UCSD-AML1 (cell line): ENCODE data around the gene SMARCAL1.

Experiments
- DNase-seq: peaks from one replicate; lab custom pipeline; 2025; ENCODE audit not compliant: unreplicated experiment; lab: John Stamatoyannopoulos, UW

SMARCAL1 gene

GRCh38 chr2:216474925-216475670 is 62.8 kb downstream of the SMARCAL1 start:
- DNase-seq: peak; percentile 82

GRCh38 chr2:216475767-216476166 is 63.5 kb downstream of the SMARCAL1 start:
- DNase-seq: no peak

GRCh38 chr2:216477283-216478035 is 65.2 kb downstream of the SMARCAL1 start:
- no peak for DNase-seq

- DNase-seq: no peak
These were observed 65.9 kb downstream of the SMARCAL1 start for GRCh38 chr2:216478151-216478550.

- no peak for DNase-seq
These were observed 66.5 kb downstream of the SMARCAL1 start for GRCh38 chr2:216478791-216479190.

- no peak for DNase-seq
These were observed 67.9 kb downstream of the SMARCAL1 start for GRCh38 chr2:216480221-216480620.

GRCh38 chr2:216482640-216483039 is 70.4 kb downstream of the SMARCAL1 start:
- DNase-seq: no peak

GRCh38 chr2:216485237-216485636 is 73.0 kb downstream of the SMARCAL1 start:
- no peak for DNase-seq

GRCh38 chr2:216485745-216486144 is 73.5 kb downstream of the SMARCAL1 start:
- DNase-seq: no peak

- no peak for DNase-seq
These were observed 74.0 kb downstream of the SMARCAL1 start for GRCh38 chr2:216486271-216486670.

- DNase-seq: peak; percentile 72
These were observed 74.4 kb downstream of the SMARCAL1 start for GRCh38 chr2:216486708-216487107.

- DNase-seq: no peak
These were observed 77.8 kb downstream of the SMARCAL1 start for GRCh38 chr2:216490061-216490460.

- DNase-seq: no peak
These were observed 79.7 kb downstream of the SMARCAL1 start for GRCh38 chr2:216491793-216492596.

- no peak for DNase-seq
These were observed 80.5 kb downstream of the SMARCAL1 start for GRCh38 chr2:216492597-216493333.

GRCh38 chr2:216493334-216493685 is 81.0 kb downstream of the SMARCAL1 start:
- DNase-seq: no peak

- DNase-seq: no peak
These were observed 83.4 kb downstream of the SMARCAL1 start for GRCh38 chr2:216495656-216496055.

GRCh38 chr2:216497382-216498069 is 85.2 kb downstream of the SMARCAL1 start:
- no peak for DNase-seq

GRCh38 chr2:216498070-216498378 is 85.7 kb downstream of the SMARCAL1 start:
- no peak for DNase-seq

GRCh38 chr2:216498379-216499352 is 86.4 kb downstream of the SMARCAL1 start, which contains the start of gene RPL37A:
TSS of gene RPL37A (plus strand) at chr2:216498844. CDS start at chr2:216498875, 31 bp downstream.
- DNase-seq: peak; percentile 92
